Smooth muscle cell (in vitro differentiated cells): ENCODE results near the gene AMN. TPM values are rescaled to one million over a fixed set of nuclear protein-coding genes. Genes with fewer than 3 reads are reported as not detected.

ENCODE experiments used
- DNase-seq: peaks from one replicate; lab custom pipeline; 2025; ENCODE audit not compliant: unreplicated experiment; lab: John Stamatoyannopoulos, UW
- H2AFZ ChIP-seq: fragments of 200-600 bp; sonication (generic); 2 replicates; pipeline ENCODE4 v1.6.0; 2016; ENCODE audit warnings: antibody characterized with exemption, low read depth, mild to moderate bottlenecking
- H3F3A ChIP-seq: fragments of 200-600 bp; sonication (generic); 2 replicates; pipeline ENCODE4 v1.6.0; 2017; ENCODE audit warnings: antibody characterized with exemption, low read depth
- H3K27ac ChIP-seq: fragments of 200-600 bp; sonication (generic); 2 replicates; pipeline ENCODE4 v1.5.1; 2016; ENCODE audit warnings: low read depth, mild to moderate bottlenecking
- H3K27me3 ChIP-seq: fragments of 200-600 bp; sonication (generic); 2 replicates; pipeline ENCODE4 v1.6.1; 2016; ENCODE audit warnings: low read depth, mild to moderate bottlenecking
- H3K36me3 ChIP-seq: fragments of 200-600 bp; sonication (generic); 2 replicates; pipeline ENCODE4 v1.5.1; 2016; ENCODE audit warnings: low read depth
- H3K4me1 ChIP-seq: fragments of 200-600 bp; sonication (generic); 2 replicates; pipeline ENCODE4 v1.5.1; 2016; ENCODE audit warnings: low read depth
- H3K4me2 ChIP-seq: fragments of 200-600 bp; sonication (generic); 2 replicates; pipeline ENCODE4 v1.6.0; 2016; ENCODE audit warnings: mild to moderate bottlenecking
- H3K4me3 ChIP-seq: fragments of 200-600 bp; sonication (generic); 2 replicates; pipeline ENCODE4 v1.5.1; 2016; ENCODE audit warnings: mild to moderate bottlenecking
- H3K79me2 ChIP-seq: fragments of 200-600 bp; sonication (generic); 2 replicates; pipeline ENCODE4 v1.6.0; 2016; ENCODE audit warnings: low read depth, mild to moderate bottlenecking
- H3K9ac ChIP-seq: fragments of 200-600 bp; sonication (generic); 2 replicates; pipeline ENCODE4 v1.6.0; 2016; ENCODE audit warnings: low read depth
- H3K9me3 ChIP-seq: fragments of 200-600 bp; sonication (generic); replicated peaks from 2 replicates; pipeline ENCODE4 v1.5.1; 2016; ENCODE audit warnings: low read depth
- H4K20me1 ChIP-seq: fragments of 200-600 bp; sonication (generic); 2 replicates; pipeline ENCODE4 v1.6.0; 2016; ENCODE audit warnings: low read depth
- WGBS: methylation state at CpG from one replicate; pipeline ENCODE4 v1.1.7; 2016; ENCODE audit warnings: low lambda C conversion rate; 5-methylcytosine and 5-hydroxymethylcytosine counted together
- polyA plus RNA-seq: library from polyadenylated mRNA; unstranded; fragments of >200 nt; fragmentation: Nextera tagmentation; extraction: Ambion mirVana; gene quantifications from 2 replicates; pipeline ENCODE4 v1.2.1, GENCODE V29; 2016
- total RNA-seq: library from RNA; depleted of rRNA; stranded (reverse); fragments of >200 nt; gene quantifications from 2 replicates; pipeline ENCODE4 v1.2.3, GENCODE V29; 2014
- TF ChIP-seq, protein P1 (sequence below): fragments of 200-600 bp; sonication (generic); IDR thresholded peaks from 2 replicates; pipeline ENCODE4 v1.5.1; 2017; ENCODE audit warnings: borderline replicate concordance, mild to moderate bottlenecking, antibody characterized with exemption; ENCODE audit not compliant: insufficient read depth, poor library complexity, severe bottlenecking

AMN gene
- total and polyA plus RNA-seq, 2 experiments from 2014 or later, result 0.31 to 0.65 TPM

GRCh38 chr14:102965971-102966655, 43.6 kb downstream of the AMN start:
- H3K79me2 ChIP-seq, result no peaks in the 10 kb centered on the region
- no peaks in the 10 kb centered on the region for H3K4me1 ChIP-seq
- no peak overlapping the region for H3K4me3 ChIP-seq
- TF ChIP-seq, protein P1, sequence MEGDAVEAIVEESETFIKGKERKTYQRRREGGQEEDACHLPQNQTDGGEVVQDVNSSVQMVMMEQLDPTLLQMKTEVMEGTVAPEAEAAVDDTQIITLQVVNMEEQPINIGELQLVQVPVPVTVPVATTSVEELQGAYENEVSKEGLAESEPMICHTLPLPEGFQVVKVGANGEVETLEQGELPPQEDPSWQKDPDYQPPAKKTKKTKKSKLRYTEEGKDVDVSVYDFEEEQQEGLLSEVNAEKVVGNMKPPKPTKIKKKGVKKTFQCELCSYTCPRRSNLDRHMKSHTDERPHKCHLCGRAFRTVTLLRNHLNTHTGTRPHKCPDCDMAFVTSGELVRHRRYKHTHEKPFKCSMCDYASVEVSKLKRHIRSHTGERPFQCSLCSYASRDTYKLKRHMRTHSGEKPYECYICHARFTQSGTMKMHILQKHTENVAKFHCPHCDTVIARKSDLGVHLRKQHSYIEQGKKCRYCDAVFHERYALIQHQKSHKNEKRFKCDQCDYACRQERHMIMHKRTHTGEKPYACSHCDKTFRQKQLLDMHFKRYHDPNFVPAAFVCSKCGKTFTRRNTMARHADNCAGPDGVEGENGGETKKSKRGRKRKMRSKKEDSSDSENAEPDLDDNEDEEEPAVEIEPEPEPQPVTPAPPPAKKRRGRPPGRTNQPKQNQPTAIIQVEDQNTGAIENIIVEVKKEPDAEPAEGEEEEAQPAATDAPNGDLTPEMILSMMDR, result no peak
- no peaks in the 10 kb centered on the region for H3F3A ChIP-seq
- H3K27ac ChIP-seq, result no peak overlapping the region
- no peaks in the 10 kb centered on the region for H3K9me3 ChIP-seq
- no peak overlapping the region for H3K9ac ChIP-seq
- no peak overlapping the region for H2AFZ ChIP-seq
- peaks cover 4% of the 10 kb centered on the region for H4K20me1 ChIP-seq
- 97% methylated on average over 20 of the region's 20 CpGs for WGBS
- H3K36me3 ChIP-seq, result peaks cover 35% of the 10 kb centered on the region
- H3K4me2 ChIP-seq, result no peak overlapping the region
- DNase-seq, result no peak
- no peaks in the 10 kb centered on the region for H3K27me3 ChIP-seq

- H3K9me3 ChIP-seq, result no peaks in the 10 kb centered on the region
- no peaks in the 10 kb centered on the region for H3K27me3 ChIP-seq
- H3K4me2 ChIP-seq, result no peak overlapping the region
- H3K79me2 ChIP-seq, result no peaks in the 10 kb centered on the region
- H3K9ac ChIP-seq, result no peak overlapping the region
- peaks cover 4% of the 10 kb centered on the region for H4K20me1 ChIP-seq
- no peak for DNase-seq
- TF ChIP-seq, protein P1, result no peak
- no peak overlapping the region for H3K4me3 ChIP-seq
- peaks cover 37% of the 10 kb centered on the region for H3K36me3 ChIP-seq
- H3K4me1 ChIP-seq, result no peaks in the 10 kb centered on the region
- H3K27ac ChIP-seq, result no peak overlapping the region
- H2AFZ ChIP-seq, result no peak overlapping the region
- WGBS, result 96% methylated on average over 21 of the region's 21 CpGs
- no peaks in the 10 kb centered on the region for H3F3A ChIP-seq
These were observed 44.4 kb downstream of the AMN start for GRCh38 chr14:102966681-102967505.

- Histone ChIP-seq H3K27me3 (no peaks in the 10 kb centered on the region), H3K4me2 (no peak overlapping the region), H3K27ac (no peak overlapping the region), H3K4me1 (no peaks in the 10 kb centered on the region), H3K4me3 (no peak overlapping the region), H4K20me1 (peaks cover 4% of the 10 kb centered on the region), H3K79me2 (no peaks in the 10 kb centered on the region), H3K36me3 (peaks cover 32% of the 10 kb centered on the region), H2AFZ (no peak overlapping the region), H3K9me3 (no peaks in the 10 kb centered on the region), H3F3A (no peaks in the 10 kb centered on the region), H3K9ac (no peak overlapping the region)
- WGBS, result 94% methylated on average over 14 of the region's 14 CpGs
- DNase-seq, result no peak
- TF ChIP-seq, protein P1, result no peak
These were observed 45.0 kb downstream of the AMN start for GRCh38 chr14:102967506-102967795.

DNA sequence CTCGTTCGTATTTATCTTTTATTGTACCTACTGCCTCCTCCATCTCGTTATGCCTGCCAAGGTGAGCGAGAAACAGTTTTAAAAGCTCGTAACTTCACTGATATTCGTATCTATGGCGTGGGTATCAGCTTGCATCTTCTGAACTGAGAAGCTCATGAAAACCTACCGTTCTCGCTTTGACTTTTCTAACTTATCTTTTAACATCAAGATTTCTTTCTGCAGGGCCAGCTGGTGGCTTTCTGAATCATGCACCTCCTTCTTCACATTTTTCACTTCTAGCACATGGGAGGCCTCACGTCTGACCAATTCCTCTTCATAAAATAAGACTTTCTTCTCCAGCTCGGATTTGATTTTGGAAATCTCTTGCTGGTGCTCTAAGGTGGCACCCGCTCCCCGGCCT, 45.8 kb downstream of the AMN start:
- WGBS, result 96% methylated on average over 13 of the region's 13 CpGs
- H3K4me3 ChIP-seq, result no peak overlapping the region
- no peak overlapping the region for H2AFZ ChIP-seq
- TF ChIP-seq, protein P1, result no peak
- no peaks in the 10 kb centered on the region for H3F3A ChIP-seq
- no peak for DNase-seq
- no peaks in the 10 kb centered on the region for H3K27me3 ChIP-seq
- H3K79me2 ChIP-seq, result no peaks in the 10 kb centered on the region
- no peak overlapping the region for H3K9ac ChIP-seq
- peaks cover 10% of the 10 kb centered on the region for H4K20me1 ChIP-seq
- H3K9me3 ChIP-seq, result no peaks in the 10 kb centered on the region
- no peaks in the 10 kb centered on the region for H3K4me1 ChIP-seq
- H3K36me3 ChIP-seq, result peaks cover 25% of the 10 kb centered on the region
- H3K27ac ChIP-seq, result no peak overlapping the region
- no peak overlapping the region for H3K4me2 ChIP-seq
